K562 (cell line): ENCODE measurements around the gene SMIM8. TPM values are rescaled to one million over a fixed set of nuclear protein-coding genes. Genes with fewer than 3 reads are reported as not detected.

Experiments used
- BRD4 ChIP-seq: fragments of 200-600 bp; sonication (generic); IDR thresholded peaks from 2 replicates; pipeline ENCODE4 v1.6.1; 2017; ENCODE audit warnings: inconsistent platforms
- EWSR1 ChIP-seq: fragments of 450-650 bp; IDR thresholded peaks from 2 replicates; pipeline ENCODE4 v1.6.1; 2018; ENCODE audit warnings: borderline replicate concordance, mild to moderate bottlenecking, low read depth, moderate library complexity; ENCODE audit not compliant: partially characterized antibody
- KDM1A ChIP-seq, 2 experiments: fragments of 450-650 bp; IDR thresholded peaks; 2 replicates each; pipeline ENCODE4 v1.6.1; 2016; ENCODE audit warnings: mild to moderate bottlenecking in 2 of 2
- LEF1 ChIP-seq: fragments of 450-650 bp; IDR thresholded peaks from 2 replicates; pipeline ENCODE4 v1.6.1; 2016; ENCODE audit warnings: mild to moderate bottlenecking
- MAZ ChIP-seq, 2 experiments: fragments of 450-650 bp in 1 of 2; sonication (generic) in 1 of 2; formaldehyde crosslinking; IDR thresholded peaks in 1 of 2; conservative IDR thresholded peaks in 1 of 2; 2 replicates each; pipeline versions ENCODE4 v1.4.0 to v1.5.0; 2020; ENCODE audit warnings: mild to moderate bottlenecking in 1 of 2, missing genetic modification reagents in 1 of 2
- NR2F6 ChIP-seq: fragments of 450-650 bp; formaldehyde crosslinking; IDR thresholded peaks from 2 replicates; pipeline ENCODE4 v1.4.0; 2020; ENCODE audit warnings: mild to moderate bottlenecking
- POLR2AphosphoS5 ChIP-seq: IDR thresholded peaks from 2 replicates; pipeline ENCODE4 v1.6.1; 2011; ENCODE audit warnings: mild to moderate bottlenecking, low read depth, low read length, moderate library complexity; ENCODE audit not compliant: control insufficient read depth, insufficient read depth
- RAD21 ChIP-seq, 2 experiments: fragments of 250-450 bp in 1 of 2; fragments of 450-650 bp in 1 of 2; sonication (Bioruptor Pico) in 1 of 2; formaldehyde crosslinking in 1 of 2; IDR thresholded peaks in 1 of 2; conservative IDR thresholded peaks in 1 of 2; 2 replicates each; pipeline versions ENCODE4 v1.4.0 to v1.8.0; 2020 to 2022; ENCODE audit warnings: mild to moderate bottlenecking in 2 of 2, moderate library complexity in 1 of 2
- RBBP5 ChIP-seq: fragments of 200-600 bp; sonication (generic); IDR thresholded peaks from 2 replicates; pipeline ENCODE4 v1.6.1; 2012; ENCODE audit warnings: borderline replicate concordance, mild to moderate bottlenecking, low read length, control low read depth, inconsistent platforms; ENCODE audit not compliant: insufficient read depth, poor library complexity, severe bottlenecking
- RBM15 ChIP-seq: fragments of 200-400 bp; formaldehyde crosslinking; IDR thresholded peaks from 2 replicates; pipeline ENCODE4 v1.6.1; 2018; ENCODE audit warnings: mild to moderate bottlenecking, low read length, moderate library complexity; ENCODE audit not compliant: insufficient read depth
- SMARCB1 ChIP-seq: IDR thresholded peaks from 2 replicates; pipeline ENCODE4 v1.6.1; 2011; ENCODE audit warnings: improper control_type of control experiment, low read depth; ENCODE audit not compliant: insufficient read length
- SMARCC2 ChIP-seq: fragments of 450-650 bp; IDR thresholded peaks from 2 replicates; pipeline ENCODE4 v1.6.1; 2017; ENCODE audit warnings: antibody characterized with exemption, moderate library complexity, mild to moderate bottlenecking, low read depth
- SP1 ChIP-seq: sonication (generic); formaldehyde crosslinking; IDR thresholded peaks from 2 replicates; pipeline ENCODE4 v1.8.1; 2022; ENCODE audit warnings: mild to moderate bottlenecking, missing genetic modification reagents
- TBL1XR1 ChIP-seq, 2 experiments: IDR thresholded peaks; 2 replicates each; pipeline ENCODE4 v1.6.1; 2012; ENCODE audit warnings: improper control_type of control experiment in 2 of 2, low read length in 2 of 2, mild to moderate bottlenecking in 1 of 2
- ZBTB8A ChIP-seq: fragments of 450-650 bp; IDR thresholded peaks from 2 replicates; pipeline ENCODE4 v1.6.1; 2018; ENCODE audit warnings: mild to moderate bottlenecking, moderate library complexity; ENCODE audit not compliant: partially characterized antibody
- ZFP36 ChIP-seq: fragments of 150-350 bp; IDR thresholded peaks from 2 replicates; pipeline ENCODE4 v1.6.1; 2018; ENCODE audit warnings: low read length, low read depth; ENCODE audit not compliant: partially characterized antibody
- ZNF551 ChIP-seq: fragments of 250-450 bp; sonication (Bioruptor Pico); IDR thresholded peaks from 2 replicates; pipeline ENCODE4 v1.5.0; 2021; ENCODE audit warnings: mild to moderate bottlenecking, moderate library complexity
- ZNF695 ChIP-seq: fragments of 450-650 bp; formaldehyde crosslinking; IDR thresholded peaks from 2 replicates; pipeline ENCODE4 v1.4.0; 2020; ENCODE audit warnings: mild to moderate bottlenecking, moderate library complexity
- ZSCAN32 ChIP-seq: fragments of 450-650 bp; formaldehyde crosslinking; IDR thresholded peaks from 2 replicates; pipeline ENCODE4 v1.4.0; 2020; ENCODE audit warnings: mild to moderate bottlenecking, moderate library complexity
- polyA plus RNA-seq, 8 experiments: library from polyadenylated mRNA; depleted of rRNA in 4 of 8; stranded (reverse) in 5 of 8; unstranded in 3 of 8; fragments of >200 nt; fragmentation: Nextera tagmentation in 2 of 8; fragmentation: Illumina TruSeq in 1 of 8; extraction: Ambion mirVana in 2 of 8; extraction: Trizol in 1 of 8; gene quantifications; 2 replicates each; pipeline versions ENCODE4 v1.2.1 to v1.2.3, GENCODE V29; 2011 to 2014; ENCODE audit warnings: inconsistent platforms in 1 of 8, missing spikeins in 1 of 8
- total RNA-seq, 7 experiments: library from RNA; depleted of rRNA in 6 of 7; stranded (reverse); fragments of >200 nt in 6 of 7; fragmentation: Illumina TruSeq in 2 of 7; extraction: Trizol in 2 of 7; gene quantifications; 2 replicates each; pipeline versions ENCODE4 v1.2.1 to v1.2.3, GENCODE V29; 2011 to 2021; ENCODE audit warnings: low replicate concordance in 1 of 7
- TF ChIP-seq, protein P1 (sequence below), 2 experiments: IDR thresholded peaks; 2 replicates each; pipeline ENCODE4 v1.6.1; 2011; ENCODE audit warnings: borderline replicate concordance in 1 of 2, control low read depth in 1 of 2, low read depth in 1 of 2, low read length in 1 of 2, mild to moderate bottlenecking in 1 of 2, mixed read lengths in 1 of 2, moderate library complexity in 1 of 2; ENCODE audit not compliant: insufficient read depth in 1 of 2, insufficient read length in 1 of 2, poor library complexity in 1 of 2, severe bottlenecking in 1 of 2; ENCODE audit errors: extremely low read depth in 1 of 2
- TF ChIP-seq, protein P2 (sequence below), 2 experiments: fragments of 450-650 bp in 1 of 2; sonication (generic) in 1 of 2; formaldehyde crosslinking in 1 of 2; IDR thresholded peaks in 1 of 2; conservative IDR thresholded peaks in 1 of 2; 2 replicates each; pipeline versions ENCODE4 v1.6.1 to v1.8.1; 2016 to 2023; ENCODE audit warnings: mild to moderate bottlenecking in 2 of 2, moderate library complexity in 2 of 2, inconsistent platforms in 1 of 2, missing genetic modification reagents in 1 of 2
- TF ChIP-seq, protein P3 (sequence below): sonication (generic); formaldehyde crosslinking; IDR thresholded peaks from 2 replicates; pipeline ENCODE4 v1.8.0; 2022; ENCODE audit warnings: mild to moderate bottlenecking, missing genetic modification reagents
- TF ChIP-seq, protein P4 (sequence below): fragments of 450-650 bp; formaldehyde crosslinking; IDR thresholded peaks from 2 replicates; pipeline ENCODE4 v1.4.0; 2020; ENCODE audit warnings: mild to moderate bottlenecking, moderate library complexity

SMIM8 gene
- total and polyA plus RNA-seq, 9 of the 15 experiments (the other 6 are each of a cell fraction or from before 2014, with no cell fraction given) = 8.3 to 53.7 (median 15.1) TPM

DNA sequence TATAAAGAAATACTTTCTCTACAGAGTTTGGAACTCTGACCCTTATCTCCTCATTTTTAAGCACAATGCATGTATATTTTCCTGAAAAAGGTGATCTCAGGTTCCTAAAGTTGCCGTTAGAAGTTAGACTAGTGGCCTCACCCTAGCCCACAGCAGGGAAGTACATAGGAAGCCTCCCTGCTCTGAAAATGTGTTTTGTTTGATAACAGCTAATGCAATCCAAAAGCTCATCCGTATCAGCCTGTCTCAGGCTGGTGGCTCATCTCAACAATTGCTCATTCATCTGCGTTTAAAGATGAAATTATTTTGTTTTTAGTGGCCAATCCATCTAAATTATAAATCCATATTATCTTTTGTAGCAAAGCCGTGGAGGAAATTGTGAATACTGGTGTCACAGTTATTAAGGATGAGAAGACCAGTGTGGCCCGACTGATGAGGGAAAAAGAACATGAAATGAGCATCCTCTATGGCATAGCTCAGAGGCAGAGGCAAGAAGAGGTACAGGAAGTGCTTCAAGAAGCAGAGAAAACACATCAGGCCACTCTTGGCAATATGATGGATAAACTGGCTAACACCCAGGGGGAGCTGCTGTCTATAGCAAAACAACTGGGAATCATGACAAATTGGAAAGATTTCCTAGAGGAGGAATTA is 42.3 kb downstream of the SMIM8 start (continued):
- TF ChIP-seq TBL1XR1 (IDR thresholded peaks at IDR 0.05; ENCODE audit: low read length in 2 of 2) = peak in 1 of 2 experiments; percentile 78; a peak in 1 of 4 replicates
- TF ChIP-seq ZNF551 (CRISPR knock-in tag) = no peak
- TF ChIP-seq, protein P1, sequence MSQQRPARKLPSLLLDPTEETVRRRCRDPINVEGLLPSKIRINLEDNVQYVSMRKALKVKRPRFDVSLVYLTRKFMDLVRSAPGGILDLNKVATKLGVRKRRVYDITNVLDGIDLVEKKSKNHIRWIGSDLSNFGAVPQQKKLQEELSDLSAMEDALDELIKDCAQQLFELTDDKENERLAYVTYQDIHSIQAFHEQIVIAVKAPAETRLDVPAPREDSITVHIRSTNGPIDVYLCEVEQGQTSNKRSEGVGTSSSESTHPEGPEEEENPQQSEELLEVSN (IDR thresholded peaks at IDR 0.05; ENCODE audit: borderline replicate concordance in 1 of 2, extremely low read depth in 1 of 2, insufficient read depth in 1 of 2, insufficient read length in 1 of 2, low read depth in 1 of 2, low read length in 1 of 2, poor library complexity in 1 of 2, severe bottlenecking in 1 of 2) = no peak
- TF ChIP-seq RBM15 = no peak
- TF ChIP-seq SP1 = no peak
- TF ChIP-seq ZFP36 = no peak
- TF ChIP-seq KDM1A (IDR thresholded peaks at IDR 0.05) = peak; percentile 82 to 84
- TF ChIP-seq SMARCB1 = no peak
- no peak for TF ChIP-seq ZBTB8A
- TF ChIP-seq, protein P2, sequence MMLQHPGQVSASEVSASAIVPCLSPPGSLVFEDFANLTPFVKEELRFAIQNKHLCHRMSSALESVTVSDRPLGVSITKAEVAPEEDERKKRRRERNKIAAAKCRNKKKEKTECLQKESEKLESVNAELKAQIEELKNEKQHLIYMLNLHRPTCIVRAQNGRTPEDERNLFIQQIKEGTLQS (IDR thresholded peaks at IDR 0.05) = peak; percentile 73
- TF ChIP-seq, protein P2 (CRISPR knock-in tag; conservative IDR thresholded peaks at IDR 0.05) = no peak; the same call in 1 of the 2 replicates
- TF ChIP-seq ZNF695 = no peak
- TF ChIP-seq RBBP5 = no peak
- peak; percentile 79 for TF ChIP-seq POLR2AphosphoS5
- 0 out of 4 replicates have a peak, but pooled peaks of 1 of the 2 experiments have one; percentile 5 for TF ChIP-seq RAD21 (CRISPR knock-in tag; conservative IDR thresholded peaks at IDR 0.05 in 1 of 2, IDR thresholded peaks at IDR 0.05 in 1 of 2)
- TF ChIP-seq SMARCC2 = peak; percentile 93; the same call in 1 of the 2 replicates
- TF ChIP-seq, protein P3, sequence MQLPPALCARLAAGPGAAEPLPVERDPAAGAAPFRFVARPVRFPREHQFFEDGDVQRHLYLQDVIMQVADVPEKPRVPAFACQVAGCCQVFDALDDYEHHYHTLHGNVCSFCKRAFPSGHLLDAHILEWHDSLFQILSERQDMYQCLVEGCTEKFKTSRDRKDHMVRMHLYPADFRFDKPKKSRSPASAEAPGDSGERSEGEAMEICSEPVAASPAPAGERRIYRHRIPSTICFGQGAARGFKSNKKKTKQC (CRISPR knock-in tag) = no peak
- no peak for TF ChIP-seq BRD4
- TF ChIP-seq MAZ (CRISPR knock-in tag; conservative IDR thresholded peaks at IDR 0.05 in 1 of 2, IDR thresholded peaks at IDR 0.05 in 1 of 2) = no peak
- no peak for TF ChIP-seq ZSCAN32 (CRISPR knock-in tag)
- TF ChIP-seq, protein P4, sequence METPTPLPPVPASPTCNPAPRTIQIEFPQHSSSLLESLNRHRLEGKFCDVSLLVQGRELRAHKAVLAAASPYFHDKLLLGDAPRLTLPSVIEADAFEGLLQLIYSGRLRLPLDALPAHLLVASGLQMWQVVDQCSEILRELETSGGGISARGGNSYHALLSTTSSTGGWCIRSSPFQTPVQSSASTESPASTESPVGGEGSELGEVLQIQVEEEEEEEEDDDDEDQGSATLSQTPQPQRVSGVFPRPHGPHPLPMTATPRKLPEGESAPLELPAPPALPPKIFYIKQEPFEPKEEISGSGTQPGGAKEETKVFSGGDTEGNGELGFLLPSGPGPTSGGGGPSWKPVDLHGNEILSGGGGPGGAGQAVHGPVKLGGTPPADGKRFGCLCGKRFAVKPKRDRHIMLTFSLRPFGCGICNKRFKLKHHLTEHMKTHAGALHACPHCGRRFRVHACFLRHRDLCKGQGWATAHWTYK (CRISPR knock-in tag) = no peak
- TF ChIP-seq LEF1 = peak; percentile 63
- no peak for TF ChIP-seq NR2F6
- no peak for TF ChIP-seq EWSR1
